HCT116 (cell line): ENCODE measurements around the gene MTFR2. TPM values are rescaled to one million over a fixed set of nuclear protein-coding genes. Genes with fewer than 3 reads are reported as not detected.

Source experiments
- ATAC-seq: fragments of 200-7000 bp; cut with Tn5 transposase; 2 replicates; pipeline ENCODE4 v1.9.1; 2020; ENCODE audit warnings: mild to moderate bottlenecking, moderate library complexity
- BruUV-seq: library from RNA; stranded (reverse); fragments of 400-500 nt; replicated peaks from 2 replicates; lab custom pipeline; 2021; lab: Mats Ljungman, UMichigan
- CTCF ChIA-PET: fragments of 300-600 bp; sonication (Branson Sonifier 250); formaldehyde crosslinking; loops from one replicate; lab custom pipeline; 2021; ENCODE audit warnings: antibody characterized with exemption; lab: Charles Lee
- POLR2A ChIA-PET: fragments of 300-600, 350-600 bp; sonication (Branson Sonifier 250); formaldehyde crosslinking; loops from one replicate; lab custom pipeline; 2021; ENCODE audit warnings: antibody characterized with exemption; lab: Charles Lee
- RAD21 ChIA-PET, 2 experiments: fragments of 300-600 bp; sonication (Branson Sonifier 250); formaldehyde crosslinking; loops; one replicate each; lab custom pipeline; 2023; ENCODE audit warnings: low total read pairs in 2 of 2; ENCODE audit not compliant: uncharacterized antibody in 2 of 2, unreplicated experiment in 2 of 2, low non-redundant PET in 1 of 2; lab: Charles Lee
- DNase-seq: peaks from one replicate; pipeline ENCODE4 v3.0.0-alpha.2; 2010; ENCODE audit warnings: low read depth, low spot score
- H2AFZ ChIP-seq: fragments of 200-600 bp; shearing (Covaris generic), sonication (generic); 2 replicates; pipeline ENCODE4 v1.6.1; 2017; ENCODE audit warnings: low read depth, mixed run types, mixed read lengths, antibody characterized with exemption, low read length; ENCODE audit not compliant: poor library complexity, severe bottlenecking
- H3K27ac ChIP-seq: 2 replicates; pipeline ENCODE4 v1.5.1; 2012; ENCODE audit warnings: low read depth, low read length
- H3K27me3 ChIP-seq: fragments of 200-600 bp; sonication (generic); 2 replicates; pipeline ENCODE4 v1.6.1; 2016; ENCODE audit warnings: mixed run types, low read length, mixed read lengths; ENCODE audit not compliant: insufficient read depth
- H3K36me3 ChIP-seq, 2 experiments: fragments of 200-500 bp in 1 of 2; fragments of 200-600 bp in 1 of 2; sonication (Bioruptor generic) in 1 of 2; sonication (generic) in 1 of 2; 2 replicates each; pipeline versions ENCODE4 v1.5.1 to v1.6.1; 2014 to 2016; ENCODE audit warnings: low read length in 2 of 2, inconsistent platforms in 1 of 2, mixed read lengths in 1 of 2, mixed run types in 1 of 2; ENCODE audit not compliant: insufficient read depth in 2 of 2, control insufficient read depth in 1 of 2
- H3K4me1 ChIP-seq, 2 experiments: fragments of 200-600 bp in 1 of 2; sonication (generic) in 1 of 2; 2 replicates each; pipeline versions ENCODE4 v1.5.1 to v1.6.1; 2012 to 2017; ENCODE audit warnings: low read length in 2 of 2, inconsistent platforms in 1 of 2, mild to moderate bottlenecking in 1 of 2, mixed read lengths in 1 of 2, mixed run types in 1 of 2, moderate library complexity in 1 of 2; ENCODE audit not compliant: insufficient read depth in 2 of 2, control insufficient read depth in 1 of 2
- H3K4me2 ChIP-seq: fragments of 200-600 bp; sonication (generic); 2 replicates; pipeline ENCODE4 v1.6.1; 2017; ENCODE audit warnings: mixed run types, low read length, mixed read lengths
- H3K4me3 ChIP-seq, 2 experiments: fragments of 200-600 bp in 1 of 2; sonication (generic) in 1 of 2; replicated peaks in 1 of 2; 2 replicates each; pipeline ENCODE4 v1.5.1; 2011 to 2016; ENCODE audit warnings: low read length in 2 of 2, control low read depth in 1 of 2, low read depth in 1 of 2, mild to moderate bottlenecking in 1 of 2, mixed read lengths in 1 of 2, mixed run types in 1 of 2
- H3K79me2 ChIP-seq: fragments of 200-600 bp; sonication (generic); 2 replicates; pipeline ENCODE4 v1.6.1; 2017; ENCODE audit warnings: mild to moderate bottlenecking, mixed run types, low read length, moderate library complexity, mixed read lengths; ENCODE audit not compliant: insufficient read depth
- H3K9ac ChIP-seq: fragments of 200-600 bp; sonication (generic); 2 replicates; pipeline ENCODE4 v1.6.1; 2016; ENCODE audit warnings: low read length, mixed read lengths
- H3K9me2 ChIP-seq: fragments of 200-600 bp; sonication (generic), shearing (Covaris generic); 2 replicates; pipeline ENCODE4 v1.6.1; 2017; ENCODE audit warnings: mixed run types, mild to moderate bottlenecking, moderate library complexity; ENCODE audit not compliant: insufficient read depth
- H3K9me3 ChIP-seq, 2 experiments: fragments of 200-500 bp in 1 of 2; fragments of 200-600 bp in 1 of 2; sonication (Bioruptor generic) in 1 of 2; sonication (generic) in 1 of 2; 2 replicates each; pipeline ENCODE4 v1.6.1; 2014 to 2017; ENCODE audit warnings: low read length in 2 of 2, mixed read lengths in 2 of 2, inconsistent platforms in 1 of 2, low read depth in 1 of 2, mild to moderate bottlenecking in 1 of 2, mixed run types in 1 of 2, moderate library complexity in 1 of 2; ENCODE audit not compliant: control insufficient read depth in 1 of 2, insufficient read depth in 1 of 2
- H4K20me1 ChIP-seq: fragments of 200-600 bp; sonication (generic), shearing (Covaris generic); 2 replicates; pipeline ENCODE4 v1.6.1; 2017; ENCODE audit warnings: mixed run types, mild to moderate bottlenecking, moderate library complexity; ENCODE audit not compliant: insufficient read depth
- ATF3 ChIP-seq: IDR thresholded peaks from 2 replicates; pipeline ENCODE4 v1.6.1; 2012
- CBX3 ChIP-seq: IDR thresholded peaks from 2 replicates; pipeline ENCODE4 v1.6.1; 2012; ENCODE audit warnings: low read depth
- CEBPB ChIP-seq: IDR thresholded peaks from 2 replicates; pipeline ENCODE4 v1.6.1; 2012; ENCODE audit warnings: low read depth
- EZH2phosphoT487 ChIP-seq: fragments of 200-600 bp; IDR thresholded peaks from 2 replicates; pipeline ENCODE4 v1.6.1; 2018; ENCODE audit warnings: antibody characterized with exemption, borderline replicate concordance
- POLR2AphosphoS5 ChIP-seq: IDR thresholded peaks from 2 replicates; pipeline ENCODE4 v1.6.1; 2011; ENCODE audit warnings: mild to moderate bottlenecking, low read depth, low read length, moderate library complexity
- TCF7L2 ChIP-seq: IDR thresholded peaks from 2 replicates; pipeline ENCODE4 v1.7.0; 2011; ENCODE audit warnings: borderline replicate concordance, inconsistent platforms; ENCODE audit not compliant: insufficient read depth, insufficient read length; ENCODE audit errors: extremely low read depth
- ZBTB33 ChIP-seq: IDR thresholded peaks from 2 replicates; pipeline ENCODE4 v1.6.1; 2011; ENCODE audit warnings: mild to moderate bottlenecking, low read length, moderate library complexity; ENCODE audit not compliant: insufficient replicate concordance; ENCODE audit errors: extremely low read depth
- intact Hi-C: fragments of 100-400 bp; cut with micrococcal nuclease; formaldehyde crosslinking; loops from 2 replicates; pipeline ENCODE4 v1.10.0; 2022
- total RNA-seq: library from RNA; stranded (reverse); gene quantifications from one replicate; pipeline ENCODE4 v1.2.1, GENCODE V29; 2021; ENCODE audit not compliant: unreplicated experiment

Gene MTFR2
- total RNA-seq, 1 experiment from 2014 or later = 13.2 TPM

GRCh38 chr6:136254851-136255466 lies 4.8 kb upstream of the MTFR2 start (continued):
- no peak for TF ChIP-seq EZH2phosphoT487
- no peak for TF ChIP-seq TCF7L2
- TF ChIP-seq ATF3 = no peak
- TF ChIP-seq CBX3 = no peak
- TF ChIP-seq CEBPB = no peak
- no peak for TF ChIP-seq ZBTB33

GRCh38 chr6:136253734-136254133 lies 3.6 kb upstream of the MTFR2 start:
- H3K36me3 ChIP-seq = peaks cover 17 to 18% of the 10 kb centered on the region in 2 experiments; a peak in 3 of 4 replicates
- BruUV-seq = no TSS peak
- H3K9ac ChIP-seq = no peak overlapping the region
- CTCF ChIA-PET = no interaction called here
- RAD21 ChIA-PET = no interaction called here
- peaks cover 3 to 14% of the 10 kb centered on the region in 2 experiments for H3K4me1 ChIP-seq
- H3K4me3 ChIP-seq = no peak overlapping the region
- intact Hi-C loops = no loop called here
- no peaks in the 10 kb centered on the region for H3K27me3 ChIP-seq
- ATAC-seq (no peak), DNase-seq (no peak)
- no peaks in the 10 kb centered on the region for H3K9me2 ChIP-seq
- no peak overlapping the region for H2AFZ ChIP-seq
- peaks cover 25% of the 10 kb centered on the region for H3K79me2 ChIP-seq
- H3K27ac ChIP-seq = no peak overlapping the region
- H3K9me3 ChIP-seq = no peaks in the 10 kb centered on the region
- POLR2A ChIA-PET = interaction anchor here (4.6 kb wide), 1 partner anchor 35 kb away, joined by 31 read pairs; the partner anchor contains the start of gene BCLAF1
- TF ChIP-seq TCF7L2 (no peak), POLR2AphosphoS5 (peak; percentile 32; the same call in 1 of the 2 replicates)
- no peak overlapping the region for H3K4me2 ChIP-seq
- peaks cover 16% of the 10 kb centered on the region; the same call in 1 of the 2 replicates for H4K20me1 ChIP-seq
